ENCODE results near the gene RHBDL1.

RHBDL1 gene

GRCh38 chr16:674968-675883, at the start of gene RHBDL1:
TSS of gene RHBDL1 (plus strand) at chr16:675671. CDS start at chr16:675791, 120 bp downstream.
- peak in 2 of 3 donors; percentile 46 to 63 for DNase-seq

GRCh38 chr16:625977-626765, 49.3 kb upstream of the RHBDL1 start:
- no peak for DNase-seq

- peak; percentile 43 to 62 (median 50) for DNase-seq
Observed at GRCh38 chr16:626787-627453, 48.6 kb upstream of the RHBDL1 start.

- DNase-seq, result no peak
Observed at GRCh38 chr16:627454-628239, 47.8 kb upstream of the RHBDL1 start.

- DNase-seq, result no peak
Observed at GRCh38 chr16:628321-629061, 47.0 kb upstream of the RHBDL1 start.

- no peak for DNase-seq
Observed at GRCh38 chr16:629185-629832, 46.2 kb upstream of the RHBDL1 start.

- DNase-seq, result no peak
Observed at GRCh38 chr16:629833-630248, 45.6 kb upstream of the RHBDL1 start.

GRCh38 chr16:630249-630814, 45.1 kb upstream of the RHBDL1 start:
- peak in 2 of 3 donors; percentile 18 to 31 for DNase-seq

- peak in 1 of 3 donors; percentile 20 for DNase-seq
Observed at GRCh38 chr16:630815-631405, 44.6 kb upstream of the RHBDL1 start, which contains the start of gene WFIKKN1. TSS of gene WFIKKN1 (plus strand) at chr16:630985. CDS start at chr16:631254, 269 bp downstream.

- DNase-seq, result no peak
Observed at GRCh38 chr16:631808-632358, 43.6 kb upstream of the RHBDL1 start.

- no peak for DNase-seq
Observed at GRCh38 chr16:632486-633335, 42.8 kb upstream of the RHBDL1 start.

GRCh38 chr16:633336-634050, 42.0 kb upstream of the RHBDL1 start:
- DNase-seq, result no peak

- no peak for DNase-seq
Observed at GRCh38 chr16:634051-634670, 41.3 kb upstream of the RHBDL1 start.

- DNase-seq, result no peak
Observed at GRCh38 chr16:634996-635395, 40.5 kb upstream of the RHBDL1 start.

GRCh38 chr16:635573-636205, 39.8 kb upstream of the RHBDL1 start:
- DNase-seq, result peak in 1 of 3 donors; percentile 10

- DNase-seq, result peak; percentile 96 to 97 (median 97)
Observed at GRCh38 chr16:636206-637080, 39.0 kb upstream of the RHBDL1 start, which contains the start of gene METTL26. TSS of gene METTL26 (minus strand) at chr16:636305. CDS start at chr16:636290, 15 bp downstream.

Data from suppressor macrophage treated with lipopolysaccharide for 1 hour (primary cell).